Epidermal melanocyte (primary cell): Measurements from ENCODE around the gene COPB1.

Experiments
- DNase-seq: peaks from one replicate; pipeline ENCODE4 v3.0.0; 2011; ENCODE audit warnings: low spot score; ENCODE audit not compliant: insufficient read length

The COPB1 gene

DNA sequence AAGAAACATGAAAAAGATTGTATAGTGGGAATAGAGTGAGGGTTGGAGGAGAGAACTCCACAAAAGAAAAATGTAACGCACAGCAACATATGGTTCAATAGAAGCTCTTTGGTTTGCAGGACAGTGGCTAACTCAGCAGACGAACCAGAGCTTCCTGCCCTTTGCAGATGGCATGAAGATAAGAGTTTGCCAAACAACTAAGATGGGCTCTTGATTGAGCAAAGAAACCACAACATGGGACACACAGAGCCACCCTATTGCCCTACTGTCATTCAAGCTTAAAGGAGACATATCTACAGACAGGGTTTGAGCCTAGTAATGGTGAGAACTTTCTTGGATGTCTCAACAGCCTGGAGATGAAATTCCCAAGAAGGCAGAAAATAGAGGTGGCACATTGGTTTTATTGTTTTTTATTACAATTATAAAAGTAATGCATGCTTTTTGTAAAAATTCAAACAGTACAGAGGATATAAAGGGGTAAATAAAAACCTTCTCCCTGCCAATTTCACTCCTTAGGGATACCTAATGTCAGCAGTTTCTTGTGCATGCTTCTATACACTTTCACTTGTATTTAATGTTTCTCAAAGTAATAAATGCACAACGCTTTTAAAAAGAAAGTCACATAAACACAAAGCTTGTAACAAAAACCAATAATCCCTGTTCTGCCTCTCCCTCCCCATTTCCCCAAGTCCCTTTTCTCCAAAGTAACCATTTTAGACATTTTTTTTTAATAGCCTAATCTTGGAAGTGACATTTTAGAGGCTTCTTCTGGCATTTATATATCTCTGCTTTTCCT, 63.7 kb downstream of the COPB1 start:
- no peak for DNase-seq

GRCh38 chr11:14425621-14426020, 74.0 kb downstream of the COPB1 start:
- DNase-seq: no peak

- DNase-seq: no peak
Observed at GRCh38 chr11:14424096-14424495, 75.5 kb downstream of the COPB1 start.

DNA sequence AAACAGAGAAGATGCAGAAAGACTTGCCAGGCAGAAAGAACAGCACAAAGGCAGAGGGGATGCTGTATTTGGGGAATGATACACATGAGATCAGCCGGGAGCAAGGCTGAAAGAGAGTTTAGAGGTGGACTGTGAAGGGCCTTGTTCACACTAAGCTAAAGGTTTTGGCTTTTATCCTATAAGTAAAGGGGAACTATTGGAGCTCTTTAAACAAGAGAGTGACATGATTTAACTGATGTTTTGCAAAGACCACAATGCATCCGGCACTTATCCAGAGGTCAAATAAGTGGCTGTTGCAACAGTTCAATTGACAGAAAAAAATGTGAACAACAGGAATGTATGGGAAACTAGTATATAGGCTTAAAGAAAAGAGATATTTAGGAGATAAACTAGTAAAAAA, 76.0 kb downstream of the COPB1 start:
- DNase-seq: no peak

DNA sequence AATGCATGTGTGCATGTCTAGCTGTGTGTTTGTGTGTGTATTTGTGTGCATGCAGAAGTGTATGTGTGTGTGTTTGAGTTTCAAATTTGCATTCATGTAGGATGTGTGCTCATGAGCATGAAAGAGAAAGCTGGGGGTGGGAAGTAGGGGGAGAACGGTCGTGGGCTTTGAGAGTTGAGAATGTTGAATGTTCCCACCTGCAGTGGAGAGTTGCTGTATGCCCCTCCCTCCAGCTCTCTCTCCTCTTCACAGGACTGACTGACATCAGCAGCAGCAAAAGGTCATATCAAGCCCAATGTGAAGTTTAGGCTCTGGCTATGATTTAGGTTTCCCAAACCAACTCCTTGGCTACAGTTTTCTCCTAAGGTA, 76.8 kb downstream of the COPB1 start:
- no peak for DNase-seq

GRCh38 chr11:14422052-14422813, 77.4 kb downstream of the COPB1 start:
- peak; percentile 86 for DNase-seq

GRCh38 chr11:14420223-14420622, 79.4 kb downstream of the COPB1 start:
- DNase-seq: no peak

GRCh38 chr11:14418801-14419417, 80.7 kb downstream of the COPB1 start:
- no peak for DNase-seq

- no peak for DNase-seq
Observed at GRCh38 chr11:14417617-14418374, 81.8 kb downstream of the COPB1 start.

DNA sequence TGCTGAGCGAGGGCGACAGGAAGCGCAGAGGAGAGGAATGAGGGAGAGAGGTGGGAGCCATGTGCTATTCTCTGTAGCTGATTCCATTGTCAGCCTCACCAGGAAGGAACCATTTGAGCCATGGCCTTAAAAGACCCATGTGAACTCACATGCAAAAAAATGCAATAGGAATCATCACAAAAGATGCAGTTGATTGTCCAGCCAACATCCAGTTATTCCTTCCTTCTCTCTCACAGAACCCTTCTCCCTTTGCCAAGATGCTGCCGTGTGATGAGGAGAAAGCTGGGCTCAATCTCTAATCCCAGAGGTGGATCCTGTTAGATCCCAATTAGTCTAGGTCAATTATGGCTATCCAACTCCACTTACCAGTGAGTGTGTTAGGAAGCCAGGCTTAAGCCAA, 82.4 kb downstream of the COPB1 start:
- no peak for DNase-seq

GRCh38 chr11:14414470-14415461, 84.8 kb downstream of the COPB1 start:
- DNase-seq: no peak

GRCh38 chr11:14413307-14414069, 86.1 kb downstream of the COPB1 start:
- no peak for DNase-seq

GRCh38 chr11:14411818-14412217, 87.8 kb downstream of the COPB1 start:
- no peak for DNase-seq

DNA sequence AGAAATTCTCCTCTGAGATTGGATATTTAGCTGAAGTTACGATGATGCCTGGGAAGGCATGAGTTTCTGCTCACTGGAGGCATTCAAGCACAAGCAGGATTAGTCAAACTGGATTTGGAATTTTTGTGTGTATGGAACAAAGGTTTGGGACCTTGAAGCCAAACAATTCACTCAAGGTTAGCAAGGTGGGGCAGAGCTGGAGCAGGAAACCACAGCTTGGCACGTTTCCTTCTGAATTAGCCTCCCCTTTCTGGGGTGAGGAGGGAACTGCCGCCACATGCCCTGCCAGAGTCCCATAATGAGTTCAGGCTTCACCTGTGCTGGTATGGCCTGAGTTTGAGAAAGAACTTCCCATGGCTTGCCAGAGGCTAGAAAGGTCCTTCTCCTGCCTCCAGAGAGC, 89.7 kb downstream of the COPB1 start:
- DNase-seq: no peak

- no peak for DNase-seq
Observed at GRCh38 chr11:14408612-14409011, 91.0 kb downstream of the COPB1 start.
